Rectal smooth muscle tissue (tissue), 1 donor: Measurements from ENCODE around the gene ERG.

Experiments used
- H3K27ac ChIP-seq: one replicate; pipeline ENCODE4 v1.7.0; 2013; ENCODE audit warnings: low read depth, low read length, inconsistent platforms
- H3K27me3 ChIP-seq: one replicate; pipeline ENCODE4 v1.7.0; 2013; ENCODE audit warnings: low read length; ENCODE audit not compliant: control insufficient read depth, insufficient read depth
- H3K36me3 ChIP-seq: one replicate; pipeline ENCODE4 v1.7.0; 2013; ENCODE audit warnings: low read length; ENCODE audit not compliant: control insufficient read depth, insufficient read depth
- H3K4me1 ChIP-seq: one replicate; pipeline ENCODE4 v1.7.0; 2013; ENCODE audit warnings: low read length; ENCODE audit not compliant: control insufficient read depth, insufficient read depth
- H3K4me3 ChIP-seq: one replicate; pipeline ENCODE4 v1.7.0; 2013; ENCODE audit warnings: low read length
- H3K9ac ChIP-seq: one replicate; pipeline ENCODE4 v1.7.0; 2013; ENCODE audit warnings: low read length

ERG gene

GRCh38 chr21:38511662-38512243, 13.5 kb upstream of the ERG start:
- no peaks in the 10 kb centered on the region for H3K4me1 ChIP-seq
- H3K4me3 ChIP-seq = no peak overlapping the region
- no peaks in the 10 kb centered on the region for H3K27me3 ChIP-seq
- no peaks in the 10 kb centered on the region for H3K36me3 ChIP-seq
- no peak overlapping the region for H3K27ac ChIP-seq
- no peak overlapping the region for H3K9ac ChIP-seq

- Histone ChIP-seq H3K4me1 (no peaks in the 10 kb centered on the region), H3K27ac (no peak overlapping the region), H3K27me3 (no peaks in the 10 kb centered on the region), H3K4me3 (no peak overlapping the region), H3K9ac (no peak overlapping the region), H3K36me3 (no peaks in the 10 kb centered on the region)
Observed at GRCh38 chr21:38511198-38511597, 12.9 kb upstream of the ERG start.

- Histone ChIP-seq H3K36me3 (no peaks in the 10 kb centered on the region), H3K9ac (no peak overlapping the region), H3K27me3 (no peaks in the 10 kb centered on the region), H3K27ac (no peak overlapping the region), H3K4me1 (no peaks in the 10 kb centered on the region), H3K4me3 (no peak overlapping the region)
Observed at GRCh38 chr21:38507374-38507942, 9.2 kb upstream of the ERG start.

GRCh38 chr21:38506661-38507281, 8.5 kb upstream of the ERG start:
- H3K27ac ChIP-seq = no peak overlapping the region
- H3K9ac ChIP-seq = no peak overlapping the region
- H3K4me1 ChIP-seq = no peaks in the 10 kb centered on the region
- no peaks in the 10 kb centered on the region for H3K36me3 ChIP-seq
- H3K4me3 ChIP-seq = no peak overlapping the region
- no peaks in the 10 kb centered on the region for H3K27me3 ChIP-seq

- H3K27me3 ChIP-seq = no peaks in the 10 kb centered on the region
- no peak overlapping the region for H3K9ac ChIP-seq
- H3K36me3 ChIP-seq = no peaks in the 10 kb centered on the region
- no peak overlapping the region for H3K27ac ChIP-seq
- H3K4me1 ChIP-seq = no peaks in the 10 kb centered on the region
- H3K4me3 ChIP-seq = no peak overlapping the region
Observed at GRCh38 chr21:38505654-38506523, 7.6 kb upstream of the ERG start.

GRCh38 chr21:38504066-38504465, 5.8 kb upstream of the ERG start:
- Histone ChIP-seq H3K36me3 (no peaks in the 10 kb centered on the region), H3K27ac (no peak overlapping the region), H3K9ac (no peak overlapping the region), H3K4me3 (no peak overlapping the region), H3K27me3 (no peaks in the 10 kb centered on the region), H3K4me1 (no peaks in the 10 kb centered on the region)

GRCh38 chr21:38503583-38503982, 5.3 kb upstream of the ERG start:
- H3K27ac ChIP-seq = no peak overlapping the region
- no peaks in the 10 kb centered on the region for H3K4me1 ChIP-seq
- no peak overlapping the region for H3K4me3 ChIP-seq
- no peak overlapping the region for H3K9ac ChIP-seq
- H3K36me3 ChIP-seq = no peaks in the 10 kb centered on the region
- H3K27me3 ChIP-seq = no peaks in the 10 kb centered on the region

- Histone ChIP-seq H3K4me3 (no peak overlapping the region), H3K4me1 (no peaks in the 10 kb centered on the region), H3K27me3 (no peaks in the 10 kb centered on the region), H3K27ac (no peak overlapping the region), H3K36me3 (no peaks in the 10 kb centered on the region), H3K9ac (no peak overlapping the region)
Observed at GRCh38 chr21:38500073-38500472, 1.8 kb upstream of the ERG start.

- Histone ChIP-seq H3K27me3 (no peaks in the 10 kb centered on the region), H3K27ac (no peak overlapping the region), H3K9ac (no peak overlapping the region), H3K4me1 (no peaks in the 10 kb centered on the region), H3K4me3 (no peak overlapping the region), H3K36me3 (no peaks in the 10 kb centered on the region)
Observed at GRCh38 chr21:38499296-38499695, 1.0 kb upstream of the ERG start.

GRCh38 chr21:38496224-38496623, 2.1 kb downstream of the ERG start:
- no peaks in the 10 kb centered on the region for H3K4me1 ChIP-seq
- H3K27ac ChIP-seq = no peak overlapping the region
- no peaks in the 10 kb centered on the region for H3K36me3 ChIP-seq
- H3K4me3 ChIP-seq = no peak overlapping the region
- H3K9ac ChIP-seq = no peak overlapping the region
- no peaks in the 10 kb centered on the region for H3K27me3 ChIP-seq

- no peak overlapping the region for H3K27ac ChIP-seq
- no peak overlapping the region for H3K4me3 ChIP-seq
- no peaks in the 10 kb centered on the region for H3K4me1 ChIP-seq
- no peak overlapping the region for H3K9ac ChIP-seq
- H3K27me3 ChIP-seq = no peaks in the 10 kb centered on the region
- no peaks in the 10 kb centered on the region for H3K36me3 ChIP-seq
Observed at GRCh38 chr21:38495696-38496095, 2.6 kb downstream of the ERG start.

- Histone ChIP-seq H3K27me3 (no peaks in the 10 kb centered on the region), H3K36me3 (no peaks in the 10 kb centered on the region), H3K4me1 (no peaks in the 10 kb centered on the region), H3K4me3 (no peak overlapping the region), H3K9ac (no peak overlapping the region), H3K27ac (no peak overlapping the region)
Observed at GRCh38 chr21:38495242-38495641, 3.0 kb downstream of the ERG start.
